GM23338 (cell line): ENCODE results near the gene EXOC3L1. TPM values are rescaled to one million over a fixed set of nuclear protein-coding genes. Genes with fewer than 3 reads are reported as not detected.

Experiments
- ATAC-seq: fragments of 200-7000 bp; cut with Tn5 transposase; 3 replicates; pipeline ENCODE4 v1.9.1; 2020
- DNase-seq: peaks from one replicate; pipeline ENCODE4 v3.0.0-alpha.2; 2015; ENCODE audit warnings: low spot score
- H2AFZ ChIP-seq: fragments of 200-600 bp; sonication (generic); 2 replicates; pipeline ENCODE4 v1.8.0; 2016; ENCODE audit warnings: antibody characterized with exemption, mild to moderate bottlenecking, moderate library complexity
- H3F3A ChIP-seq: fragments of 200-600 bp; sonication (generic); replicated peaks from 2 replicates; pipeline ENCODE4 v1.8.0; 2017; ENCODE audit warnings: antibody characterized with exemption, mixed run types, low read depth
- H3K27ac ChIP-seq: fragments of 200-600 bp; sonication (generic); 2 replicates; pipeline ENCODE4 v1.6.1; 2016; ENCODE audit warnings: low read depth
- H3K27me3 ChIP-seq: fragments of 200-600 bp; sonication (generic); 2 replicates; pipeline ENCODE4 v1.8.0; 2016; ENCODE audit warnings: mild to moderate bottlenecking, mixed run types, moderate library complexity; ENCODE audit not compliant: insufficient read depth
- H3K36me3 ChIP-seq: fragments of 200-600 bp; sonication (generic); 2 replicates; pipeline ENCODE4 v1.8.0; 2016; ENCODE audit warnings: mild to moderate bottlenecking; ENCODE audit not compliant: insufficient read depth
- H3K4me1 ChIP-seq: fragments of 200-600 bp; sonication (generic); 2 replicates; pipeline ENCODE4 v1.8.0; 2016; ENCODE audit warnings: mild to moderate bottlenecking, moderate library complexity; ENCODE audit not compliant: insufficient read depth
- H3K4me2 ChIP-seq: fragments of 200-600 bp; sonication (generic); 2 replicates; pipeline ENCODE4 v1.7.1; 2017; ENCODE audit warnings: mixed run types
- H3K4me3 ChIP-seq: fragments of 200-600 bp; sonication (generic); 2 replicates; pipeline ENCODE4 v1.6.1; 2016; ENCODE audit warnings: mixed run types
- H3K79me2 ChIP-seq: fragments of 200-600 bp; sonication (generic); replicated peaks from 2 replicates; pipeline ENCODE4 v1.8.0; 2017; ENCODE audit warnings: mild to moderate bottlenecking; ENCODE audit not compliant: insufficient read depth
- H3K9me2 ChIP-seq: fragments of 200-600 bp; sonication (generic); 2 replicates; pipeline ENCODE4 v1.8.0; 2017; ENCODE audit not compliant: insufficient read depth
- H4K20me1 ChIP-seq: fragments of 200-600 bp; sonication (generic); replicated peaks from 2 replicates; pipeline ENCODE4 v1.8.0; 2017; ENCODE audit warnings: mild to moderate bottlenecking; ENCODE audit not compliant: insufficient read depth
- H3K27ac Mint-ChIP-seq: 2 replicates; pipeline ENCODE4 v1.8.0; 2020; ENCODE audit warnings: inconsistent platforms, mild to moderate bottlenecking, moderate library complexity, mixed read lengths
- H3K27me3 Mint-ChIP-seq: 3 replicates; pipeline ENCODE4 v1.8.0; 2022; ENCODE audit warnings: low read depth, mild to moderate bottlenecking, moderate library complexity, mixed read lengths, inconsistent platforms; ENCODE audit not compliant: insufficient read depth, poor library complexity
- H3K36me3 Mint-ChIP-seq: 3 replicates; pipeline ENCODE4 v1.8.0; 2021; ENCODE audit warnings: low read depth, mild to moderate bottlenecking, inconsistent platforms, moderate library complexity, mixed read lengths
- H3K4me1 Mint-ChIP-seq: 3 replicates; pipeline ENCODE4 v1.8.0; 2020; ENCODE audit warnings: mild to moderate bottlenecking, inconsistent platforms, mixed read lengths
- H3K4me3 Mint-ChIP-seq: 3 replicates; pipeline ENCODE4 v1.8.0; 2021; ENCODE audit warnings: moderate library complexity, mild to moderate bottlenecking, inconsistent platforms, mixed read lengths
- H3K9me3 Mint-ChIP-seq: 3 replicates; pipeline ENCODE4 v1.8.0; 2020; ENCODE audit warnings: moderate library complexity, mild to moderate bottlenecking, inconsistent platforms, mixed read lengths
- CREB1 ChIP-seq: fragments of 250-450 bp; sonication (Bioruptor Pico); IDR thresholded peaks from 2 replicates; pipeline ENCODE4 v1.5.0; 2020; ENCODE audit warnings: low read depth, mild to moderate bottlenecking, moderate library complexity
- CTCF ChIP-seq, 2 experiments: fragments of 200-600 bp in 1 of 2; sonication (generic) in 1 of 2; conservative IDR thresholded peaks; 2 replicates each; pipeline versions ENCODE4 v1.5.1 to v1.6.1; 2016 to 2017; ENCODE audit warnings: antibody characterized with exemption in 2 of 2, low read depth in 2 of 2, mild to moderate bottlenecking in 2 of 2, moderate library complexity in 1 of 2
- POLR2AphosphoS5 ChIP-seq: IDR thresholded peaks from 2 replicates; pipeline ENCODE4 v1.6.1; 2016; ENCODE audit warnings: antibody characterized with exemption, low read depth
- ZNF331 ChIP-seq: fragments of 250-450 bp; sonication (Bioruptor Pico); IDR thresholded peaks from 2 replicates; pipeline ENCODE4 v1.5.0; 2020; ENCODE audit warnings: low read depth, mild to moderate bottlenecking, moderate library complexity
- ZNF462 ChIP-seq: fragments of 250-450 bp; sonication (Bioruptor Pico); IDR thresholded peaks from 2 replicates; pipeline ENCODE4 v1.5.0; 2020; ENCODE audit warnings: mild to moderate bottlenecking, moderate library complexity
- polyA plus RNA-seq: library from polyadenylated mRNA; unstranded; fragments of >200 nt; fragmentation: Nextera tagmentation; extraction: Ambion mirVana; gene quantifications from 2 replicates; pipeline ENCODE4 v1.2.1, GENCODE V29; 2016
- total RNA-seq: library from RNA; depleted of rRNA; stranded (reverse); fragments of >200 nt; shearing (Covaris generic); gene quantifications from 2 replicates; pipeline ENCODE4 v1.2.3, GENCODE V29; 2014

Gene EXOC3L1
- total and polyA plus RNA-seq, 2 experiments from 2014 or later, result 1.1 to 2.3 TPM

- peaks cover 16% of the 10 kb centered on the region for H3K36me3 Mint-ChIP-seq
- peaks cover 52% of the 10 kb centered on the region for H3K27me3 Mint-ChIP-seq
- peak overlapping the region; percentile 75; the same call in 2 of the 3 replicates for H3K4me3 Mint-ChIP-seq
- peak; percentile 83 for DNase-seq
- H3K4me1 Mint-ChIP-seq, result peaks cover 10% of the 10 kb centered on the region; the same call in 2 of the 3 replicates
- Histone ChIP-seq H3F3A (0 out of 2 replicates have a peak, but pooled peaks cover 7% of the 10 kb centered on the region), H3K4me2 (peak overlapping the region; percentile 94), H4K20me1 (no peaks in the 10 kb centered on the region; the same call in 1 of the 2 replicates), H3K79me2 (no peaks in the 10 kb centered on the region), H3K9me2 (no peaks in the 10 kb centered on the region), H3K4me3 (peak overlapping the region; percentile 77), H3K27me3 (peaks cover 72% of the 10 kb centered on the region), H3K4me1 (peaks cover 6% of the 10 kb centered on the region; the same call in 1 of the 2 replicates), H3K27ac (no peak overlapping the region), H2AFZ (peak overlapping the region; percentile 97), H3K36me3 (no peaks in the 10 kb centered on the region)
- no peak overlapping the region for H3K27ac Mint-ChIP-seq
- H3K9me3 Mint-ChIP-seq, result no peaks in the 10 kb centered on the region
- peak; percentile 67 for ATAC-seq
- TF ChIP-seq POLR2AphosphoS5, result peak; percentile 2; the same call in 1 of the 2 replicates
- peak in 1 of 2 experiments; percentile 75; a peak in 1 of 4 replicates for TF ChIP-seq CTCF (conservative IDR thresholded peaks at IDR 0.05; ENCODE audit: low read depth in 2 of 2)
- no peak for TF ChIP-seq ZNF462
- peak; percentile 55 for TF ChIP-seq CREB1 (CRISPR knock-in tag)
- TF ChIP-seq ZNF331 (CRISPR knock-in tag), result no peak
Measured at GRCh38 chr16:67150047-67150832, 39.7 kb downstream of the EXOC3L1 start.
